Epithelial cell of proximal tubule (primary cell): ENCODE results near the gene KRT38. TPM values are rescaled to one million over a fixed set of nuclear protein-coding genes. Genes with fewer than 3 reads are reported as not detected.

Experiments
- DNase-seq: peaks from one replicate; pipeline ENCODE4 v3.0.0-alpha.2; 2011; ENCODE audit warnings: low read depth
- H3K4me3 ChIP-seq: 2 replicates; pipeline ENCODE4 v1.5.1; 2011; ENCODE audit warnings: low read depth, mild to moderate bottlenecking, low read length
- total RNA-seq: library from RNA; depleted of rRNA; stranded (reverse); fragments of >200 nt; gene quantifications from 2 replicates; pipeline ENCODE4 v1.2.3, GENCODE V29; 2015
- TF ChIP-seq, protein P1 (sequence below): conservative IDR thresholded peaks from 2 replicates; pipeline ENCODE4 v1.5.1; 2012; ENCODE audit warnings: low read depth, mild to moderate bottlenecking, low read length

KRT38 gene
- total RNA-seq, 1 donor from 2014 or later = not detected

DNA sequence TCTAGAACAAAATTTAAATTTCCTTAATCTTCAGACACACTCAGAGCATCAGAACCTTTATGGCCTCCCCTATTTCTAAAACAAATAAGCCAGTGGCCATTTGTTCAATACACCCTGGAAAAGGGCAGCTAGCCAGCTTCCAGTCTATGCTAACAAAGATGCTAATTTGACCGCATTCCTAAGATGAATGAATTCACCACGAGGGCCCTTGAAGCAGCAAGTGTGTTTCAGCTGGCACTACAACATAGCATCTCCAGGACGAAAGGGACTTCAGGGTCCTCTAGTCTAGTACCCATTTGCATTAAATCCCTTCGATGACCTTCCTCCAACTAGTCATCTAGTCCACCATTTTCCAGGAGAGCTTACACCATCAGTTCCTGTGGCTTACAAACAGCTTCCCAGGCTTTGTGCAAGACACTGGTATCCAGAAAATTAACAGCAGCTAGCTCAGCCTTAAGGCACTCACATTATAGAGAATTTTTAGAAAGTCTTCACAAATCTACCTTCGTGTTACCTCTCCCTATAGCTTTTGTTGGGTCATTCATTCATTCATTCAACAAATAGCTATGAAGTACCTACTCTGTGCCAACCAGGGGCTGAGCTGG is 27.3 kb downstream of the KRT38 start:
- no peak for DNase-seq
- H3K4me3 ChIP-seq = no peak overlapping the region
- TF ChIP-seq, protein P1, sequence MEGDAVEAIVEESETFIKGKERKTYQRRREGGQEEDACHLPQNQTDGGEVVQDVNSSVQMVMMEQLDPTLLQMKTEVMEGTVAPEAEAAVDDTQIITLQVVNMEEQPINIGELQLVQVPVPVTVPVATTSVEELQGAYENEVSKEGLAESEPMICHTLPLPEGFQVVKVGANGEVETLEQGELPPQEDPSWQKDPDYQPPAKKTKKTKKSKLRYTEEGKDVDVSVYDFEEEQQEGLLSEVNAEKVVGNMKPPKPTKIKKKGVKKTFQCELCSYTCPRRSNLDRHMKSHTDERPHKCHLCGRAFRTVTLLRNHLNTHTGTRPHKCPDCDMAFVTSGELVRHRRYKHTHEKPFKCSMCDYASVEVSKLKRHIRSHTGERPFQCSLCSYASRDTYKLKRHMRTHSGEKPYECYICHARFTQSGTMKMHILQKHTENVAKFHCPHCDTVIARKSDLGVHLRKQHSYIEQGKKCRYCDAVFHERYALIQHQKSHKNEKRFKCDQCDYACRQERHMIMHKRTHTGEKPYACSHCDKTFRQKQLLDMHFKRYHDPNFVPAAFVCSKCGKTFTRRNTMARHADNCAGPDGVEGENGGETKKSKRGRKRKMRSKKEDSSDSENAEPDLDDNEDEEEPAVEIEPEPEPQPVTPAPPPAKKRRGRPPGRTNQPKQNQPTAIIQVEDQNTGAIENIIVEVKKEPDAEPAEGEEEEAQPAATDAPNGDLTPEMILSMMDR = no peak

DNA sequence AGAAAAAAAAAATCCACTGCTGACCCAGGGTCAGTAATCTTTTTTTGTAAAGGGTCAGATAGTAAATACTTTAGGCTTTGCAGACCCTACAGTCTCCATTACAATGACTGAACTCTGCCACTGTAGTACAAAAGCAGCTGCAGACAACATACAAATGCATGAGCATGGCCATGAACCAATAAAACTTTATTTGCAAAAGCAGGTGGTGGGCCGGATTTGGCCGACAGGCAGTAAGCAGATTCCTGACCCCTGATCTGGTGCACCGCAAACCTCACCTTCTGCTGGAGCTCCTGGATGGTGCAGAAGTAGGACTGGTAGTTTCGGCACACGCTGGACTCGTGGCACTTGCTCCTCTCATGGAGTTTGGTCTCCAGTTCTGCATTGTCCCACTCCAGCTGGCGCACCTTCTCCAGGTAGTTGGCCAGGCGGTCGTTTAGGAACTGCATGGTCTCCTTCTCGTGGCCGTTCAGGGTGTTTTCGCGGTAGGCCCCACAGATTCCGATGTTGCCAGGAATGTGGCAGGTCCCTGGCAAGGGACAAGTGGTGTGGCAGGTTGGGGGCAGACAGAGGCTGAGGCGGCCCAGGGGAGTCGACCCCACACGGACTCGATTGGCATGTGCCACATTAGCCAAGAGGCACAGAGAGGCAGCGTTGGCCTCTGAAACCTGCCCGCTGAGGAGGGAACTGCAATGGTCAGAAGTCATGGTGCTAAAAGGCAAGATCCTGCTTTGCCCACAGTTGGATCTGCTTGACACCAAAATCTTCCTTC is 29.5 kb downstream of the KRT38 start:
- DNase-seq = no peak
- no peak overlapping the region for H3K4me3 ChIP-seq
- TF ChIP-seq, protein P1 = no peak

DNA sequence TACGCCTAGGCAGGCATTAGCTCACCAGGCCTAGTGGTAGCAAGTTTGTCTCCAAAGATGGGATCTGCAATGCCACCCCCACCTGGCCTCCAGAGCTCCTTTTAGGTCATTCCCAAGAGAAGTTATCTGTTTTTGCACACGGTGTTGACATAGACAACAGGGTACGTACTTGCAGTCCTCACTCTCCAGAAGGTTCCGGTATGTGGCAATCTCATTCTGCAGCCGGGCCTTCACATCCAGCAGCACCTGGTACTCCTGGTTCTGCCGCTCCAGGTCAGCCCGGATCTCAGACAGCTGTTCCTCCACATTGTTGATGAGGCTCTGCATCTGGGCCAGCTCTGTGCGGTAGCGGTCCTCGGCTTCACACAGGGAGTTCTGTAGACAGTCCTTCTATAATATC is 33.6 kb downstream of the KRT38 start:
- TF ChIP-seq, protein P1 = no peak
- H3K4me3 ChIP-seq = no peak overlapping the region
- no peak for DNase-seq

DNA sequence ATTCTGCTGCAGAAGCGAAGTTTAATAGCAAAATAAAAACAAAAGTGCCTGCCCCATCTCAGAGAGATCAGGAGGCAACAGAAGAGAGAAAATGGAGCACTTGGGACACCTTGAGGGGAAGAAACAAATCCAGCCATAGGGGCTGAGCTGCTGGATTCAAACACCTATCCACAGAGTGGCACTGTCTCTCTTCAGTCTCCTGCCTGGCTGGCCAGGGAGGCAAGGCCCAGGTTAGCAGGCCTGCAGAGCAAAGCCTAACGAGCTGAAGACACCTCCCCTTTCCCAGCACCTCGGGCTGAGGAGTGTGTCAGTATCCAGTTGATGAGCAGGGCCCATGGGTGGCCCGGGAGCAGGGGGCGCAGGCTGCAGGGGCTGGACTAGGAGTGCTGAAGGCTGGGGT is 34.6 kb downstream of the KRT38 start:
- DNase-seq = no peak
- TF ChIP-seq, protein P1 = peak; percentile 63
- H3K4me3 ChIP-seq = no peak overlapping the region

DNA sequence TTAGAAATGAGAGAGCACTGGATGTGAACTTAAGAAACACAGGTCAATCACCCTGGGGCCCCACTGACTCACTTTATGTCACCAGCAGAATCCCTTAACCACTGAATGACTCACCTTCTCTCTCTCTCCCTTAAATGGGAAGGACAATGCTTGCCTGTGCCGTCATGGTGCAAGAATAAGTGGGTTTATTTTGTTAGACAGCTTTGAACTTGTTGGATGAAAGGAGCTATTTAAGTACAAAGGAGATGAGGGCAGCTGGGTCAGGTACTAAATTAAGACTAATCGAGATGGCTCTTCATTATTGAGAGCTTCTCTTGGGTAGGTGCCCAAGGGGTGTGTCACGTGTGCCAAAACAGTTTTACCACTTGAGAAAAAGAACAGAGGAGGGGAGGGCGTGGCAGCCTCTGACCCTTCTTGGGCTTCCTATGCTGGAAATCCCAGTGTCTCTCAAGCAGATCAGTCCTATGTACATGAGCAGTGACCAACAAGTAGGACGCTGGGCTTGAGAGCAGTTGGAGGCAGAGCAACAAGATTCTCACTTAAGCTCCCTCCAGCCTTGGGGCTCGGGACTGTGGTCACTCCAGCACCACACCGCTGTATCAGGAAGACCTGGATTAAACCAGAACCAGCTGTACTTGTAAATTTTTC is 36.6 kb downstream of the KRT38 start:
- peak; percentile 96 for DNase-seq
- TF ChIP-seq, protein P1 = no peak
- no peak overlapping the region for H3K4me3 ChIP-seq

DNA sequence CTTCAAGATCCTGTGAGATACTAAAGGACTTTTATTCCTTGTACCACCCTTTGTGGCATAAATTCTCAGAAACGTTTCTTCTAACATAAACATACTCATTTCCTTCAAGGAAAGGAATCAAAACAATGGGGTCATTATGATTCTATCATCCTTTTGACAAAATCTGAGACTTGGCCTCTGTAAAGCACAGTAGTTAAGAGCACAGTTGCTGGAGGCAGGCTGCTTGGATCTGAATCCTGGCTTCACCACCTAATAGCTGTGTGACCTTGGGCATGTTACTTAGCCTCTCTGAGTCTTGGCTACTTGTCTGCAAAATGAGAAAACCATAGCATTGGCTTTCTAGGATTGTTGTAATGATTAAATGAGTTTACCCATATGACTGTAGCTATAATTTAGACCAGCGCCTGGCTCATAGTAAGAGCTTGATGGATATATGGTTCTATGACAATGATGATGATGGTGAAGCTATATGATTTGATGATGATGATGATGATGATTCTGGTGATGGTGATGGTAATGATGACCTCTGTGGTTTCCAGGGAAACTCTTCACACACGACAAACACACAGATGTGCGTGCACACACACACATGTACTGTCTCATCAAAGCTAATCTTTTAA is 37.3 kb downstream of the KRT38 start:
- no peak overlapping the region for H3K4me3 ChIP-seq
- DNase-seq = no peak
- TF ChIP-seq, protein P1 = no peak
